Measurements from ENCODE around the gene PPM1H.

DNA sequence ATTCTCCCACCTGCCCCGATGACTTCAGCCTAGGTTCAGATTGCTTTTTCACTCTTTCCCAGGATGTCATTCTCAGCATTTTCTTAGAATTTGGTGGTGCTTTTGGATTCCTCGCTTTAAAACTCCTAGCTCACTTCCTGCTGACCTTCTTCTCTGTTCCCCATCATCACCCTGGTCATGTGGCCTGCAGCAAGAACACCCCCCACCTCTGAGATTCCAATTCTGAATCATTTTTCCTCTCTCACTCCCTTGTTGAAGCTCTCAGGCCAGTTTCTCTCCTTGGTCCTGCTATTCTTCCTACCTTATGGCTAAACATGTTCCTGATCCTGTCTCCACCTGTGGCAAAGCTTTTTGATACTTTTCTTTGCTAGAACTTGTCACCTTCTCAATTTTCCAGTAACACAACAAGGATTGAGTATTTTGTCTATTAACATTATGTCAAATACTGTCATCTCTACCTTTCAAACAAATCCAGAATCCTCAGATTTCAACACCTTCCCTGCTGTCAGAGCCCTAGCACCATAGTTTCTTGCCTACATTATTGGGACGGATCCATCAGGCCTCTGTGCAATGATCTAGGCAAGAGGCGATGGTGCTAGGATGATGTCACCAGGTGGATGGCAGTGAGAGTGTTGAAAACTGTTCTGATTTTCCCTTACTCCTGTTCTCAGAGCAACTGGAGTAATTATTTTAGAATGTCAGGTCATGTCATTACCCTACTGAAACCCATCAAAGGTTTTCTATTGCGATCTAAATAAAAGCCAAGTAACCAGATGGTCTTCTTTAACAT lies 234.7 kb downstream of the PPM1H start:
- TF ChIP-seq, protein P1, sequence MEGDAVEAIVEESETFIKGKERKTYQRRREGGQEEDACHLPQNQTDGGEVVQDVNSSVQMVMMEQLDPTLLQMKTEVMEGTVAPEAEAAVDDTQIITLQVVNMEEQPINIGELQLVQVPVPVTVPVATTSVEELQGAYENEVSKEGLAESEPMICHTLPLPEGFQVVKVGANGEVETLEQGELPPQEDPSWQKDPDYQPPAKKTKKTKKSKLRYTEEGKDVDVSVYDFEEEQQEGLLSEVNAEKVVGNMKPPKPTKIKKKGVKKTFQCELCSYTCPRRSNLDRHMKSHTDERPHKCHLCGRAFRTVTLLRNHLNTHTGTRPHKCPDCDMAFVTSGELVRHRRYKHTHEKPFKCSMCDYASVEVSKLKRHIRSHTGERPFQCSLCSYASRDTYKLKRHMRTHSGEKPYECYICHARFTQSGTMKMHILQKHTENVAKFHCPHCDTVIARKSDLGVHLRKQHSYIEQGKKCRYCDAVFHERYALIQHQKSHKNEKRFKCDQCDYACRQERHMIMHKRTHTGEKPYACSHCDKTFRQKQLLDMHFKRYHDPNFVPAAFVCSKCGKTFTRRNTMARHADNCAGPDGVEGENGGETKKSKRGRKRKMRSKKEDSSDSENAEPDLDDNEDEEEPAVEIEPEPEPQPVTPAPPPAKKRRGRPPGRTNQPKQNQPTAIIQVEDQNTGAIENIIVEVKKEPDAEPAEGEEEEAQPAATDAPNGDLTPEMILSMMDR (conservative IDR thresholded peaks at IDR 0.05; ENCODE audit: low read length) = no peak
- TF ChIP-seq EZH2phosphoT487 (IDR thresholded peaks at IDR 0.05; ENCODE audit: borderline replicate concordance) = no peak

Measured in Loucy (cell line).